ENCODE measurements around the gene BLACAT1.

DNA sequence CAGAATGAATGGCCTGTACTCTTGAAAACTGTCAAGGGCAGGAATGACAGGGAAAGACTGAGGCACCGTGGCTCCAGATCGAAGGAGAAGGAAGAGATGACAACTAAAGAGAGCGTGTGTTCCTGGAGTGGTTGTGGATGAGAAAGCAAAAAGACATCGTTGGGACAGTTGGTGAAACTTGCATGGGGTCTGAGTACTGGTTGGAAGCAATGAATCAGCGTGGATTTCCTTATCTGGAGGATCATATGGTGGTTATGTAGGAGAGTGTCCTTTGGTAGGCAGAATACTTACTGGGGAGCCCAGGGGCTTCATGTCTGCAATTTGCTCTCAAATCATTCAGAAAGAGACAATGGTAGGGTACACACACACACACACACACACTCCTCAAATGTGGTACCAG lies 47.9 kb downstream of the BLACAT1 start:
- TF ChIP-seq, protein P1, sequence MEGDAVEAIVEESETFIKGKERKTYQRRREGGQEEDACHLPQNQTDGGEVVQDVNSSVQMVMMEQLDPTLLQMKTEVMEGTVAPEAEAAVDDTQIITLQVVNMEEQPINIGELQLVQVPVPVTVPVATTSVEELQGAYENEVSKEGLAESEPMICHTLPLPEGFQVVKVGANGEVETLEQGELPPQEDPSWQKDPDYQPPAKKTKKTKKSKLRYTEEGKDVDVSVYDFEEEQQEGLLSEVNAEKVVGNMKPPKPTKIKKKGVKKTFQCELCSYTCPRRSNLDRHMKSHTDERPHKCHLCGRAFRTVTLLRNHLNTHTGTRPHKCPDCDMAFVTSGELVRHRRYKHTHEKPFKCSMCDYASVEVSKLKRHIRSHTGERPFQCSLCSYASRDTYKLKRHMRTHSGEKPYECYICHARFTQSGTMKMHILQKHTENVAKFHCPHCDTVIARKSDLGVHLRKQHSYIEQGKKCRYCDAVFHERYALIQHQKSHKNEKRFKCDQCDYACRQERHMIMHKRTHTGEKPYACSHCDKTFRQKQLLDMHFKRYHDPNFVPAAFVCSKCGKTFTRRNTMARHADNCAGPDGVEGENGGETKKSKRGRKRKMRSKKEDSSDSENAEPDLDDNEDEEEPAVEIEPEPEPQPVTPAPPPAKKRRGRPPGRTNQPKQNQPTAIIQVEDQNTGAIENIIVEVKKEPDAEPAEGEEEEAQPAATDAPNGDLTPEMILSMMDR (IDR thresholded peaks at IDR 0.05): no peak
- no peak for TF ChIP-seq POLR2A (IDR thresholded peaks at IDR 0.05)

Measured in Peyer's patch (tissue), 4 donors.